Panc1 (cell line): ENCODE data around the gene UQCC3. TPM values are rescaled to one million over a fixed set of nuclear protein-coding genes. Genes with fewer than 3 reads are reported as not detected.

Source experiments
- ATAC-seq: fragments of 200-7000 bp; cut with Tn5 transposase; 2 replicates; pipeline ENCODE4 v1.9.1; 2020; ENCODE audit warnings: mild to moderate bottlenecking, moderate library complexity
- BruUV-seq: library from RNA; stranded (reverse); fragments of 400-500 nt; replicated peaks from 2 replicates; lab custom pipeline; 2021; lab: Mats Ljungman, UMichigan
- CTCF ChIA-PET: fragments of 300-600 bp; sonication (Branson Sonifier 250); formaldehyde crosslinking; loops from one replicate; lab custom pipeline; 2022; ENCODE audit warnings: antibody characterized with exemption; lab: Charles Lee
- POLR2A ChIA-PET: fragments of 300-600 bp; sonication (Branson Sonifier 250); formaldehyde crosslinking; loops from one replicate; lab custom pipeline; 2022; ENCODE audit warnings: antibody characterized with exemption; lab: Charles Lee
- DNase-seq: peaks from one replicate; pipeline ENCODE4 v3.0.0-alpha.2; 2010; ENCODE audit warnings: low read depth, low spot score
- H3K27ac ChIP-seq: 2 replicates; pipeline ENCODE4 v1.5.1; 2011; ENCODE audit warnings: mild to moderate bottlenecking, low read length, inconsistent platforms
- H3K27me3 ChIP-seq: fragments of 200-500 bp; sonication (Bioruptor generic); 2 replicates; pipeline ENCODE4 v1.6.0; 2014; ENCODE audit warnings: low read length, inconsistent platforms; ENCODE audit not compliant: control insufficient read depth, insufficient read depth
- H3K36me3 ChIP-seq: fragments of 200-500 bp; sonication (Bioruptor generic); 2 replicates; pipeline ENCODE4 v1.5.1; 2014; ENCODE audit warnings: inconsistent platforms, mild to moderate bottlenecking, low read length, moderate library complexity; ENCODE audit not compliant: control insufficient read depth, insufficient read depth
- H3K4me1 ChIP-seq: 2 replicates; pipeline ENCODE4 v1.5.1; 2011; ENCODE audit warnings: inconsistent platforms, mild to moderate bottlenecking, low read length, moderate library complexity; ENCODE audit not compliant: control insufficient read depth, insufficient read depth
- H3K4me3 ChIP-seq, 2 experiments: 2 replicates each; pipeline ENCODE4 v1.5.1; 2011 to 2012; ENCODE audit warnings: low read depth in 2 of 2, low read length in 2 of 2, mild to moderate bottlenecking in 2 of 2, inconsistent platforms in 1 of 2, moderate library complexity in 1 of 2
- H3K9me3 ChIP-seq: fragments of 200-500 bp; sonication (Bioruptor generic); 2 replicates; pipeline ENCODE4 v1.5.1; 2014; ENCODE audit warnings: low read depth, mild to moderate bottlenecking, inconsistent platforms, low read length, moderate library complexity; ENCODE audit not compliant: control insufficient read depth, insufficient read depth
- CTCF ChIP-seq: fragments of 450-650 bp; IDR thresholded peaks from 2 replicates; pipeline ENCODE4 v1.5.1; 2017; ENCODE audit warnings: mild to moderate bottlenecking
- POLR2AphosphoS5 ChIP-seq: IDR thresholded peaks from 2 replicates; pipeline ENCODE4 v1.6.1; 2012; ENCODE audit warnings: mild to moderate bottlenecking, low read depth, low read length, moderate library complexity
- SIN3A ChIP-seq: IDR thresholded peaks from 2 replicates; pipeline ENCODE4 v1.6.1; 2012; ENCODE audit warnings: low read depth, mild to moderate bottlenecking, low read length, moderate library complexity, borderline replicate concordance; ENCODE audit not compliant: insufficient read depth
- TCF7L2 ChIP-seq: IDR thresholded peaks from 2 replicates; pipeline ENCODE4 v1.6.1; 2011; ENCODE audit warnings: mild to moderate bottlenecking, low read depth, low read length, inconsistent platforms
- in situ Hi-C: cut with HindIII; loops from 2 replicates; pipeline ENCODE4 v1.10.0; 2016; ENCODE audit warnings: low sequenced_read_pairs, low pct_unique_long_range_greater_than_20kb
- intact Hi-C: fragments of 100-400 bp; cut with micrococcal nuclease; formaldehyde crosslinking; loops from one replicate; pipeline ENCODE4 v1.10.0; 2022; ENCODE audit not compliant: unreplicated experiment
- total RNA-seq: library from RNA; stranded (reverse); gene quantifications from one replicate; pipeline ENCODE4 v1.2.1, GENCODE V29; 2021; ENCODE audit not compliant: unreplicated experiment
- TF ChIP-seq, protein P1 (sequence below), 2 experiments: IDR thresholded peaks; 2 replicates each; pipeline ENCODE4 v1.6.1; 2011 to 2012; ENCODE audit warnings: low read depth in 2 of 2, control low read depth in 1 of 2, low read length in 1 of 2, mild to moderate bottlenecking in 1 of 2, moderate library complexity in 1 of 2; ENCODE audit not compliant: insufficient read depth in 1 of 2

Gene UQCC3
- total RNA-seq, 1 experiment from 2014 or later = 7.4 TPM

GRCh38 chr11:62710001-62710345 lies 38.5 kb downstream of the UQCC3 start:
- Histone ChIP-seq H3K4me3 (peak overlapping the region; percentile 12 to 33; a peak in 2 of 4 replicates), H3K9me3 (no peaks in the 10 kb centered on the region), H3K27ac (peak overlapping the region; percentile 82), H3K36me3 (peaks cover 12% of the 10 kb centered on the region), H3K4me1 (peaks cover 27% of the 10 kb centered on the region), H3K27me3 (no peaks in the 10 kb centered on the region)
- CTCF ChIA-PET = interaction anchor here (0.5 kb wide), 1 partner anchor 17 kb away, joined by 4 read pairs; no protein-coding TSS in a partner anchor
- POLR2A ChIA-PET = no interaction called here
- DNase-seq = no peak
- BruUV-seq = no TSS peak
- in situ Hi-C loops = no loop called here
- intact Hi-C loops = no loop called here
- no peak for TF ChIP-seq CTCF
- TF ChIP-seq SIN3A = no peak
- TF ChIP-seq, protein P1, sequence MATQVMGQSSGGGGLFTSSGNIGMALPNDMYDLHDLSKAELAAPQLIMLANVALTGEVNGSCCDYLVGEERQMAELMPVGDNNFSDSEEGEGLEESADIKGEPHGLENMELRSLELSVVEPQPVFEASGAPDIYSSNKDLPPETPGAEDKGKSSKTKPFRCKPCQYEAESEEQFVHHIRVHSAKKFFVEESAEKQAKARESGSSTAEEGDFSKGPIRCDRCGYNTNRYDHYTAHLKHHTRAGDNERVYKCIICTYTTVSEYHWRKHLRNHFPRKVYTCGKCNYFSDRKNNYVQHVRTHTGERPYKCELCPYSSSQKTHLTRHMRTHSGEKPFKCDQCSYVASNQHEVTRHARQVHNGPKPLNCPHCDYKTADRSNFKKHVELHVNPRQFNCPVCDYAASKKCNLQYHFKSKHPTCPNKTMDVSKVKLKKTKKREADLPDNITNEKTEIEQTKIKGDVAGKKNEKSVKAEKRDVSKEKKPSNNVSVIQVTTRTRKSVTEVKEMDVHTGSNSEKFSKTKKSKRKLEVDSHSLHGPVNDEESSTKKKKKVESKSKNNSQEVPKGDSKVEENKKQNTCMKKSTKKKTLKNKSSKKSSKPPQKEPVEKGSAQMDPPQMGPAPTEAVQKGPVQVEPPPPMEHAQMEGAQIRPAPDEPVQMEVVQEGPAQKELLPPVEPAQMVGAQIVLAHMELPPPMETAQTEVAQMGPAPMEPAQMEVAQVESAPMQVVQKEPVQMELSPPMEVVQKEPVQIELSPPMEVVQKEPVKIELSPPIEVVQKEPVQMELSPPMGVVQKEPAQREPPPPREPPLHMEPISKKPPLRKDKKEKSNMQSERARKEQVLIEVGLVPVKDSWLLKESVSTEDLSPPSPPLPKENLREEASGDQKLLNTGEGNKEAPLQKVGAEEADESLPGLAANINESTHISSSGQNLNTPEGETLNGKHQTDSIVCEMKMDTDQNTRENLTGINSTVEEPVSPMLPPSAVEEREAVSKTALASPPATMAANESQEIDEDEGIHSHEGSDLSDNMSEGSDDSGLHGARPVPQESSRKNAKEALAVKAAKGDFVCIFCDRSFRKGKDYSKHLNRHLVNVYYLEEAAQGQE (IDR thresholded peaks at IDR 0.05; ENCODE audit: insufficient read depth in 1 of 2, low read depth in 2 of 2, low read length in 1 of 2) = no peak
- TF ChIP-seq POLR2AphosphoS5 = no peak
- no peak for TF ChIP-seq TCF7L2
- no peak for ATAC-seq

DNA sequence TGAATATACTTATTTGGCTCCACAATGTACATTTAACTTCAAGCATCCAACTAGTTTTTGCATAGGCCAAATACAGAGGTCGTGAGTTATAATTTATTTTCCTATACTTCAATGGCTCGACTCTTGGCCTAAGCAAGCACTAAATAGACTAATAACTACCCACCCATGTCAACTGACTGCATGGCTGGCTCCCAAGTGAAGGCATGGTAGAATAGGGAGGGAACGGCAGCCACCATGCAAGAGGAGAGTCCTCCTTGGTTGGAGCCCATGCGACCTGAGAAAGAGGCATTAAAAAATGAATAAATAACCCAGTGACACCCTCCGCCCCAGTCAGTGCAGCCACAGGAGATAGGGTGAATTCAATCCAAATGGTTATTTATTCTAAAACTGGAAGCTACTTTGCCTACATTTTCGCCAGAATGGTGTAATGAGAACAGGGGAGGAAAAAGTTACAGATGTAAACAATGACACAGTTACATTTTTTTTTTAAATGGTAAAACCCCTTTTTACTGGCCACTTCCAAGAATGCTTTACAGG lies 40.9 kb downstream of the UQCC3 start:
- Histone ChIP-seq H3K27ac (no peak overlapping the region), H3K36me3 (peaks cover 28% of the 10 kb centered on the region), H3K4me3 (no peak overlapping the region), H3K4me1 (peaks cover 11% of the 10 kb centered on the region), H3K9me3 (no peaks in the 10 kb centered on the region), H3K27me3 (no peaks in the 10 kb centered on the region)
- intact Hi-C loops = no loop called here
- CTCF ChIA-PET = no interaction called here
- DNase-seq (no peak), ATAC-seq (no peak)
- POLR2A ChIA-PET = interaction anchor here (0.7 kb wide), 1 partner anchor 541 kb away, joined by 4 read pairs; no protein-coding TSS in a partner anchor
- no peak for TF ChIP-seq TCF7L2
- in situ Hi-C loops = no loop called here
- BruUV-seq = no TSS peak

GRCh38 chr11:62712861-62713260 lies 41.4 kb downstream of the UQCC3 start:
- no peaks in the 10 kb centered on the region for H3K27me3 ChIP-seq
- DNase-seq (no peak), ATAC-seq (no peak)
- in situ Hi-C loops = no loop called here
- H3K4me3 ChIP-seq = no peak overlapping the region
- TF ChIP-seq, protein P1 (IDR thresholded peaks at IDR 0.05; ENCODE audit: insufficient read depth in 1 of 2, low read depth in 2 of 2, low read length in 1 of 2) = no peak
- TF ChIP-seq SIN3A (no peak), CTCF (no peak), TCF7L2 (no peak), POLR2AphosphoS5 (no peak)
- intact Hi-C loops = no loop called here
- no TSS peak for BruUV-seq
- H3K9me3 ChIP-seq = no peaks in the 10 kb centered on the region
- POLR2A ChIA-PET = no interaction called here
- CTCF ChIA-PET = no interaction called here
- peaks cover 10% of the 10 kb centered on the region for H3K4me1 ChIP-seq
- H3K36me3 ChIP-seq = peaks cover 29% of the 10 kb centered on the region
- no peak overlapping the region for H3K27ac ChIP-seq
